ENCODE measurements around the gene RGL1.

The RGL1 gene

DNA sequence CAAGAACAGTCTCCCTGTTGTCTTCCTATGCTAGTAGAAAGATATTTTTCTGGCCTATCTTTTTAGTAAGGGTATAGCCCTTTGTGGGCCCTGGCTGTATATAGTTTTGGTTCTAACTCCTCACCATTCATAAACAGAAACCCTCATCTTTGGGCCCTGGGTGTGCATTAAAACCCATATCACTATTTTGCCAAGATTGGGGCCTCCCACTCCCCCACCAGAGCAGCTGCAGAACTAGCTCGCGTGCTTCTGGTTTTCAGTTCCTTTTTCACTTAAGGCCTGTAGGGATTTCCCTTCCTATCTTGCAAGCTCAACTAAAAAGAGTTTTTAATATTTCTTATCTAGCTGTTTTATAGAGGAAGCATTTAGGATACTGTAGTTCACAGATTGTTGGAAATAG is 106.4 kb downstream of the RGL1 start:
- H3F3A ChIP-seq (ENCODE audit: low read depth) = no peaks in the 10 kb centered on the region

DNA sequence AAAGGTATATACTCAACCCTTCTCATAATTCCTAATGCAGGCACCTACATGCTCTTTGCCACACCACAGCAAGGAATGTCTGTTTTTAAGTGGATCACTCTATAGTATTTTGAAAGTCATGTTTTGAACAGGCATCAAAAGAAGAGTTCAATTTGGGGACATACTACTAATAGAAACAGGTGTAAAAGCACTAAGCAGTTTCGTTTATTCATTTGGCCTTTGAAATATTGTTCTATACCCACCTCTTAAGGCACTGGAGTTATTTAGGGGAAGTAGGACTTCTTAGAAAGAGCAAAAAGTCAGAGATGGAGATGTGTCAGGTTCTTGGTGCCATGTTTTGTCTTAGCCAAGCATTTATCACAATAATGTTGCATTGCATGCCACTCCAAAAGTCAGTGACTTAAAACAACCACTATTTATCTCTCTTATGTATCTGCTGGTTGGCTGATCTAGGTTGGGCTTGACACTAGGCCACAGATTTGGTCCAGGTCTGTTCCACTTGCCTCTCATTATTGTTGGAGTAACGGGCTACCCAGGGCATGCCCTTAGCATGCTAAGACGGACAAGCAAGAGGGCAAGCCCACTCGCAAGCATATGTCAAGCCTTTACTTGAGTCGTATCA is 107.5 kb downstream of the RGL1 start:
- Histone ChIP-seq H3K4me3 (ENCODE audit: low read length, poor library complexity, severe bottlenecking) (no peak overlapping the region), H4K20me1 (ENCODE audit: insufficient read depth, low read length, poor library complexity, severe bottlenecking) (no peaks in the 10 kb centered on the region), H3K4me2 (ENCODE audit: low read depth, low read length, poor library complexity, severe bottlenecking) (no peak overlapping the region), H3F3A (ENCODE audit: low read depth) (no peaks in the 10 kb centered on the region), H3K4me1 (ENCODE audit: insufficient read depth, low read length, poor library complexity, severe bottlenecking) (peaks cover 45% of the 10 kb centered on the region), H3K79me2 (ENCODE audit: insufficient read depth, low read length) (no peaks in the 10 kb centered on the region), H2AFZ (ENCODE audit: low read length) (no peak overlapping the region), H3K9ac (ENCODE audit: low read depth, low read length, poor library complexity, severe bottlenecking) (no peak overlapping the region), H3K36me3 (ENCODE audit: insufficient read depth, low read length) (no peaks in the 10 kb centered on the region), H3K9me3 (ENCODE audit: insufficient read depth, low read depth, low read length) (no peaks in the 10 kb centered on the region), H3K9me2 (replicated peaks; ENCODE audit: low read depth, low read length) (no peaks in the 10 kb centered on the region), H3K27me3 (ENCODE audit: insufficient read depth, low read length, poor library complexity, severe bottlenecking) (no peaks in the 10 kb centered on the region)
- no peak for TF ChIP-seq EZH2phosphoT487 (IDR thresholded peaks at IDR 0.05; ENCODE audit: borderline replicate concordance)
- TF ChIP-seq, protein P1, sequence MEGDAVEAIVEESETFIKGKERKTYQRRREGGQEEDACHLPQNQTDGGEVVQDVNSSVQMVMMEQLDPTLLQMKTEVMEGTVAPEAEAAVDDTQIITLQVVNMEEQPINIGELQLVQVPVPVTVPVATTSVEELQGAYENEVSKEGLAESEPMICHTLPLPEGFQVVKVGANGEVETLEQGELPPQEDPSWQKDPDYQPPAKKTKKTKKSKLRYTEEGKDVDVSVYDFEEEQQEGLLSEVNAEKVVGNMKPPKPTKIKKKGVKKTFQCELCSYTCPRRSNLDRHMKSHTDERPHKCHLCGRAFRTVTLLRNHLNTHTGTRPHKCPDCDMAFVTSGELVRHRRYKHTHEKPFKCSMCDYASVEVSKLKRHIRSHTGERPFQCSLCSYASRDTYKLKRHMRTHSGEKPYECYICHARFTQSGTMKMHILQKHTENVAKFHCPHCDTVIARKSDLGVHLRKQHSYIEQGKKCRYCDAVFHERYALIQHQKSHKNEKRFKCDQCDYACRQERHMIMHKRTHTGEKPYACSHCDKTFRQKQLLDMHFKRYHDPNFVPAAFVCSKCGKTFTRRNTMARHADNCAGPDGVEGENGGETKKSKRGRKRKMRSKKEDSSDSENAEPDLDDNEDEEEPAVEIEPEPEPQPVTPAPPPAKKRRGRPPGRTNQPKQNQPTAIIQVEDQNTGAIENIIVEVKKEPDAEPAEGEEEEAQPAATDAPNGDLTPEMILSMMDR (conservative IDR thresholded peaks at IDR 0.05; ENCODE audit: low read length) = no peak

More for the DNA sequence above, 106.4 kb downstream of the RGL1 start:
- no peaks in the 10 kb centered on the region for H3K9me2 ChIP-seq (replicated peaks; ENCODE audit: low read depth, low read length)
- H3K4me2 ChIP-seq (ENCODE audit: low read depth, low read length, poor library complexity, severe bottlenecking) = no peak overlapping the region
- H4K20me1 ChIP-seq (ENCODE audit: insufficient read depth, low read length, poor library complexity, severe bottlenecking) = no peaks in the 10 kb centered on the region
- H3K4me1 ChIP-seq (ENCODE audit: insufficient read depth, low read length, poor library complexity, severe bottlenecking) = peaks cover 42% of the 10 kb centered on the region
- no peak overlapping the region for H2AFZ ChIP-seq (ENCODE audit: low read length)
- H3K4me3 ChIP-seq (ENCODE audit: low read length, poor library complexity, severe bottlenecking) = no peak overlapping the region
- H3K9ac ChIP-seq (ENCODE audit: low read depth, low read length, poor library complexity, severe bottlenecking) = no peak overlapping the region
- H3K27me3 ChIP-seq (ENCODE audit: insufficient read depth, low read length, poor library complexity, severe bottlenecking) = no peaks in the 10 kb centered on the region
- no peaks in the 10 kb centered on the region for H3K36me3 ChIP-seq (ENCODE audit: insufficient read depth, low read length)
- TF ChIP-seq EZH2phosphoT487 (IDR thresholded peaks at IDR 0.05; ENCODE audit: borderline replicate concordance) = no peak
- TF ChIP-seq, protein P1 (conservative IDR thresholded peaks at IDR 0.05; ENCODE audit: low read length) = no peak
- H3K79me2 ChIP-seq (ENCODE audit: insufficient read depth, low read length) = no peaks in the 10 kb centered on the region
- H3K9me3 ChIP-seq (ENCODE audit: insufficient read depth, low read depth, low read length) = no peaks in the 10 kb centered on the region

DNA sequence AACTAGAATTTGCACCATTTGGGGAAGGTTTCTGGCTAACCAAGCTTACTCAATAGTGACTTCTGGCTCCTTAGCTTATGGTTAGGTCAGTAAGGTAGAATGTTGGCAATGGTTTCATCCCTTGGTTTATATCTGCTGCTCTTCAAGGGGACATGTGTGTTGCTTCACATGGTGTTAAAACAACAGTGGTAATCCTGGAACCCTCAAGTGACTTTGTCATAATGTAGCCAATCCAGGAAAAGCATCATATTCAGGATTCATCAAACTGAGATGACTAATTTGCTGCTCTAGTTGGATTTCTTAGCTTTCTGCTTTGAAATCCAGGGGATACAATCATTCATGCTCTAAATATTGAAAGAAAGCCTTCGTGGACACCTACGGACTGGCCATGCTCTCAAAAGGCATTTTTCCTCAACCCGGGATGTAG is 108.7 kb downstream of the RGL1 start:
- no peaks in the 10 kb centered on the region for H4K20me1 ChIP-seq (ENCODE audit: insufficient read depth, low read length, poor library complexity, severe bottlenecking)
- no peaks in the 10 kb centered on the region for H3F3A ChIP-seq (ENCODE audit: low read depth)
- H3K9ac ChIP-seq (ENCODE audit: low read depth, low read length, poor library complexity, severe bottlenecking) = no peak overlapping the region
- no peaks in the 10 kb centered on the region for H3K79me2 ChIP-seq (ENCODE audit: insufficient read depth, low read length)
- no peak overlapping the region for H3K4me3 ChIP-seq (ENCODE audit: low read length, poor library complexity, severe bottlenecking)
- peaks cover 45% of the 10 kb centered on the region for H3K4me1 ChIP-seq (ENCODE audit: insufficient read depth, low read length, poor library complexity, severe bottlenecking)
- TF ChIP-seq, protein P1 (conservative IDR thresholded peaks at IDR 0.05; ENCODE audit: low read length) = no peak
- no peaks in the 10 kb centered on the region for H3K9me2 ChIP-seq (replicated peaks; ENCODE audit: low read depth, low read length)
- H3K9me3 ChIP-seq (ENCODE audit: insufficient read depth, low read depth, low read length) = no peaks in the 10 kb centered on the region
- no peak overlapping the region for H2AFZ ChIP-seq (ENCODE audit: low read length)
- H3K36me3 ChIP-seq (ENCODE audit: insufficient read depth, low read length) = no peaks in the 10 kb centered on the region
- H3K27me3 ChIP-seq (ENCODE audit: insufficient read depth, low read length, poor library complexity, severe bottlenecking) = no peaks in the 10 kb centered on the region
- H3K4me2 ChIP-seq (ENCODE audit: low read depth, low read length, poor library complexity, severe bottlenecking) = no peak overlapping the region
